ENCODE data around the gene MIS18A.
A peak's percentile ranks its signal among the peaks of the same experiment; 100 is the strongest.

The MIS18A gene

DNA sequence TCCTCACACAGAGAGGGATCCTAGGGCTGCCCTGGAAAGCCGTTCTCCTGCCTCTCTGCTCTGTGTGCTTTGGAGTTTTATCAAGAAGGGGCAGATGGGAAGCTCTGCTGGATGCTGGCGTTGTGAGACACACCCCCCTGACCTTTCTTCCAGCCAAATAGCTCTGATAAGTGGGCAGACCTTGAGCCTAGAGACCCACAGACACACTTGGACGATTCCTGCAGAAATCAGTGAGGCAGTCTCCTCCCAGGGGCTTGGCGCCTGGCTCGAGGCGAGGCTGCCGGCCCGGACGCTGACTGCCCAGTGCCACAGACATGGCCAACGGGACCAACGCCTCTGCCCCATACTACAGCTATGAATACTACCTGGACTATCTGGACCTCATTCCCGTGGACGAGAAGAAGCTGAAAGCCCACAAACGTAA is 19.8 kb upstream of the MIS18A start, which contains the start of gene MRAP:
MRAP (plus strand) TSS at position 198 of the 424 bp plus-strand sequence; CDS start at position 315, 117 bp downstream.
- no peak within 1 kb of the TSS for H3K4me3 ChIP-seq (ENCODE audit: low read depth, low read length)
- no peak for TF ChIP-seq CTCF (IDR thresholded peaks at IDR 0.05; ENCODE audit: borderline replicate concordance, insufficient read depth, low read depth, low read length)

DNA sequence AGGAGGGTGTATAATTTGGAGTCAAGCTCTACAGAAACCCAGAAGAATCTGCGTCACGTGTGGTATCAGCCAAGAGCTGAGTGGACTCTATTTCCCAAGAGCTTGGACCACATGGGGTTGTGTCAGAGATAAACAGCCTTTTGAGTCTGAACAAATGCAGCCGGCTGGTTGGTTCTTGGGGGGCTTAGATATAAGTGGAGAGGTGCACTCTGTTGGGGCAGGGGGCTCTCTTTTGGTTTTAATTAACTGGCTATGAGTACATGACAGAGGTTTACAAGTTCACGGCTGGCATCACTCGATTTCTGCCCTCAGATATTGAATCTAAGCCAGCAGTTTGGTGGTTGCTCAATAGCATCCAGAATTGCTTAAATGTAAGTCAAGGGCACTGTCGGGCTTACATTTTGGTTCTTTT is 19.3 kb upstream of the MIS18A start:
- TF ChIP-seq CTCF (IDR thresholded peaks at IDR 0.05; ENCODE audit: borderline replicate concordance, insufficient read depth, low read depth, low read length), result no peak
- H3K4me3 ChIP-seq (ENCODE audit: low read depth, low read length), result no peak overlapping the region

GRCh38 chr21:32297449-32297848 is 18.6 kb upstream of the MIS18A start:
- H3K4me3 ChIP-seq (ENCODE audit: low read depth, low read length), result no peak overlapping the region
- TF ChIP-seq CTCF (IDR thresholded peaks at IDR 0.05; ENCODE audit: borderline replicate concordance, insufficient read depth, low read depth, low read length), result no peak

DNA sequence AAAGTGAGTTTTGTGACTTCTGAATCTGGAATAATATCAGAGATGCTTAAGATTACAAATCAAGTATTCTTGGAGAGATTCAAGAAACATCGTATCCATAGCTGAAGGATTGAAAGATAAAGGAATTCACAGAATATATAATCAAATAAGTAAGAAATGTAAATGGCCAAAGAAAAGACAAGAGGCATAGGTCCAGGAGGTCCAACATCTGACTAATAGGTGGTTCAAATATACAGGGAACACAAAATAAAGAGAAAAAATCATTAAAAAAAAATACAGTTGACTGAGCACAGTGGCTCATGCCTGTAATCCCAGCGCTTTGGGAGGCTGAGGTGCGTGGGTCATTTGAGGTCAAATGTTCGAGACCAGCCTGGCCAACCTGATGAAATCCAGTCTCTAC is 6.6 kb upstream of the MIS18A start:
- no peak for TF ChIP-seq CTCF (IDR thresholded peaks at IDR 0.05; ENCODE audit: borderline replicate concordance, insufficient read depth, low read depth, low read length)

DNA sequence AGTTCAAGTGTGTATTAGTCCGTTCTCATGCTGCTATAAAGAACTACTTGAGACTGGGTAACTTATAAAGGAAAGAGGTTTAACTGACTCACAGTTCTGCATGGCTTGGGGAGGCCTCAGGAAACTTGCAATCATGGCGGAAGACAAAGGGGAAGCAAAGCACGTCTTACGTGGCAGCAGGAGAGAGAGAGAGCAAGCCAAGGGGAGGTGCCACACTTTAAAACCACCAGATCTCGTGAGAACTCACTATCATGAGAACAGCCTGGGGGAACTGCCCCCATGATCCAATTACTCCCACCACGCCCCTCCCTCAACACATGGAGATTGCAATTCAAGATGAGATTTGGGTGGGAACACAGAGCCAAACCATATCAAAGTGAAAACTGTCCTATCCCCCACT is 4.1 kb upstream of the MIS18A start:
- TF ChIP-seq CTCF (IDR thresholded peaks at IDR 0.05; ENCODE audit: borderline replicate concordance, insufficient read depth, low read depth, low read length), result no peak
- H3K4me3 ChIP-seq (ENCODE audit: low read depth, low read length), result no peak overlapping the region

More for the DNA sequence above, 6.6 kb upstream of the MIS18A start:
- H3K4me3 ChIP-seq (ENCODE audit: low read depth, low read length), result no peak overlapping the region

GRCh38 chr21:32281531-32281930 is 2.7 kb upstream of the MIS18A start:
- no peak for TF ChIP-seq CTCF (IDR thresholded peaks at IDR 0.05; ENCODE audit: borderline replicate concordance, insufficient read depth, low read depth, low read length)

GRCh38 chr21:32279377-32279680 is 480 bp upstream of the MIS18A start:
- TF ChIP-seq CTCF (IDR thresholded peaks at IDR 0.05; ENCODE audit: borderline replicate concordance, insufficient read depth, low read depth, low read length), result no peak
- peak overlapping the region; percentile 93 for H3K4me3 ChIP-seq (ENCODE audit: low read depth, low read length)

More at GRCh38 chr21:32281531-32281930, 2.7 kb upstream of the MIS18A start:
- no peak overlapping the region for H3K4me3 ChIP-seq (ENCODE audit: low read depth, low read length)

Measured in GM12875 (cell line).